NCI-H524 treated with DMSO at 0.1 percent for 48 hours (cell line): ENCODE results near the gene ATRNL1.
"Not testable (repeated sequence)": the region's sequence is repeated elsewhere in the genome, so short reads cannot be mapped to it uniquely, and the experiment has no call there.

Experiments used
- DNase-seq: peaks from one replicate; lab custom pipeline; 2025; lab: John Stamatoyannopoulos, UW

ATRNL1 gene

DNA sequence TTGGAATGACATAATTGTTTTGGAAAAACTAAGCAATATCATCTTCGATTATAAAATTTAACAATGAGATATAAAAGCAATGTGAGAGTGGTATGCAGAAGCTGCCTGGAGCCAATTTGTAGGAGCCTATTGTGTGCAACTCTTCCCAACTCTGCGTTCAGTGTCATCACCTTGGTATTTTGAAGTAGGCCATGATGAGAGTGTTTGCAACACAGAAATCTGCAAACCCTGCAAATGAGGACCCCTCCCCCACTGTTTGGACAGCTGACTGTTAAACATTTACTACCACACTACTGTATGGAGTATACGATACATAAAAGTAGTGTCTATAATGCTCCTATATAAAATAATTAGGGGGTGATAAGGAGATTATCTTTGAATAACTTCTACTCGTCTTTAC, 531.3 kb downstream of the ATRNL1 start:
- DNase-seq: no peak

DNA sequence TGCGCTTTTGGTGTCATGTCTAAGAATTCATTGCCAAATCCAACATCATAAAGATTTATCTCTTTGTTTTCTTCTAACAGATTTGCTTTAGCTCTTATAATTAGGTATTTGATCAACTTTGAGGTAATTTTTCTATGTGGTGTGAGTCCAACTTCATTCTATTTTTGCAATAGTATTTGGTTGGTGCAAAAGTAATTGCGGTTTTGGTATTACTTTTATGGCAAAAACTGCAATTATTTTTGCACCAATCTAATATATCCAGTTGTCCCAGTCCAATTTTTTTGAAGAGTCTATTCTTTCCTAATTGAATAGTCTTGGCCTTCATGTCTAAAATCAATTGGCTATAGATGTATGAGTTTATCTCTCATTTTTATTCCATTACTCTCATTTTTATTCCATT, 535.5 kb downstream of the ATRNL1 start:
- DNase-seq: no peak

GRCh38 chr10:115638246-115638645, 545.1 kb downstream of the ATRNL1 start:
- no peak for DNase-seq

DNA sequence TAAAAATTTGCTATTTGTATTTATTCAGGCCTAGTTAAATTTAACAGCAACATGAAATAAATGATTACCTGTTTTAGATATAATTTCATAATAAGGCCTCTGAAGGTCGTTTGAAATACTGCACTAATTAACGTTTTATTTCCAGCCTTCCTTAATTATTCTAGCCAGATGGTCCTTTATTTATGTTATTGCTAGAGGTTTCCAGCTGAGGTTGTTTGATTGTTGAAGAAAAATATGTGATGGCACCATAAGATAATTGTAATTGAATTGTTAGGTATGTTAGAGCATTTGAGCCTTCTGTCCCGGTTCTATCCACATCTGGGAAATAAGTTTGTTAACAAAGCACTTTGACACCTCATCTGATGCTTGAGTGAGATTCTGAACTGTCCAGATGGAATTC, 556.1 kb downstream of the ATRNL1 start:
- peak; percentile 3 for DNase-seq

GRCh38 chr10:115653473-115653872, 560.3 kb downstream of the ATRNL1 start:
- no peak for DNase-seq

GRCh38 chr10:115654961-115655360, 561.8 kb downstream of the ATRNL1 start:
- DNase-seq: no peak

GRCh38 chr10:115657161-115657860, 564.1 kb downstream of the ATRNL1 start:
- no peak for DNase-seq

- no peak for DNase-seq
These were observed 566.5 kb downstream of the ATRNL1 start for GRCh38 chr10:115659616-115660015.

DNA sequence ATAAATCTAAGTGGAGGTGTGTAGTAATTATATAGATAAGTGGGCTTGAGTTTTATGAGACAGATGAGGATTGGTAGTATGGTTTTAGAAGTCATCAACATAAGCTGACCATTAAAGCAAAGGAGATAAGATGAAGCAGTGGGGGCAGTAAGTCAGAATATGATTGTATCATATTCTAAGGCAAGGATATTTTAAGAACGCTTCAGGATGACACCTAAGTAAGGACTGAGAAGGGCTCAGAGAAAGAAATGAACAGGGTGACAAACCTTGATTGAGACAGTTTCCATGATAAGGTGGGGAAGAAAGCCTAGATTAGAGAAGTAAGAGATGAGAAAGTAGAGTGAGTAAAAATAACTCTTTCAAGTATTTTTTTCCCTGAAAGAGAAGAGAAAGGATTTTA, 567.2 kb downstream of the ATRNL1 start:
- DNase-seq: no peak

DNA sequence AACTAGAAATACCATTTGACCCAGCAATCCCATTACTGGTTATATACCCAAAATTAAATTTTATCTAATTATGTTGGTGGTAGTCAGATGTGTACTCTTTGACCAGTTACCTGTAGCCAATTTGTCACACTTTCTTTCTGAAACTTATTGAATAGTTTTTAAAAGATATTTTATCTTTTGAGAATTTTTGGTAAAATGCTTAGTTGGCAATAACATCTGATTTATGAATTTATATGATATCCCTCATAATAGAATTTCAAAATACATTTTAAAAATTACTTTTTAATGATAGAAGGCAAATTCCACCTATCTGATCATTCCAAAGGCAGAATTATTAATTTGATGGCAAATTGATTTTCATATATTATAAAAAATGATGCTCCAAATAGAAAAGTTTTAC, 569.3 kb downstream of the ATRNL1 start:
- DNase-seq: no peak

DNA sequence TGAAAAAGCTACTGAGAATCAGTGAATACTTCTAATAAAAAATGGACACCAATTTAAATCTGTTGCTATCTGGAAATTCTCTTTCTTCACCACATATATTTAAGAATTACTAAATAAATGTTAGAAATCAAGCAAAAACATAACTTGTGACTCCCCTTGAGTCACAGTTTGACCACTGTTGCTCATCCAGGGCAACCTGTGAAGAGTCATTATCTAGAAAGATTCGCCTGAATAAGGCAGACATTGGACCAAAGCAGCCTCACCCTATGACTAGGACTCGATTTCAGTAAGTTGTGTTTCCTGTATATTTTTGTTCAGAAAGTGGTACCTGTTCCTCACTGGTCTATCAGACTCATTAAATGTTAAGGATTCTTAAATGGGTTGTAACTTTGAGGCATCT, 572.4 kb downstream of the ATRNL1 start:
- no peak for DNase-seq

DNA sequence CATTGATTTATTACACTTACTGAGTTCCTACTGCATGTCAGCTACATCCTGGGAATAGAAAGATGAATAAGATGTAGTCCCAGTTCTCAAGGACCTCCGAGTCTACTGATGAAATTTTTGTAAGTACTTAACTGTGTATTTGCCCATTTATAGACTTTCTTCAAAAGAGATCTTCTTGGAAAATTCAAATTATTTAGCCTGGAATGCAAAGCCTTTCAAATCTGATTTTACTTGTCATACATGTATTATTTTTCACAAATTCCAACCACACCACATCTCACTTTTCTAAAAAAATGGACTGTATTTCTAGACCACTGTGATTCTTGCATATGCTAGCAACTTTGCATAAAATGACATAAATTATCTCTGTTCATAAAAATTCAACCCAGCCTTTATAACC, 581.3 kb downstream of the ATRNL1 start:
- DNase-seq: no peak

- DNase-seq: peak; percentile 12
These were observed 603.6 kb downstream of the ATRNL1 start for GRCh38 chr10:115696747-115697146.

GRCh38 chr10:115706026-115706425, 612.9 kb downstream of the ATRNL1 start:
- no peak for DNase-seq

DNA sequence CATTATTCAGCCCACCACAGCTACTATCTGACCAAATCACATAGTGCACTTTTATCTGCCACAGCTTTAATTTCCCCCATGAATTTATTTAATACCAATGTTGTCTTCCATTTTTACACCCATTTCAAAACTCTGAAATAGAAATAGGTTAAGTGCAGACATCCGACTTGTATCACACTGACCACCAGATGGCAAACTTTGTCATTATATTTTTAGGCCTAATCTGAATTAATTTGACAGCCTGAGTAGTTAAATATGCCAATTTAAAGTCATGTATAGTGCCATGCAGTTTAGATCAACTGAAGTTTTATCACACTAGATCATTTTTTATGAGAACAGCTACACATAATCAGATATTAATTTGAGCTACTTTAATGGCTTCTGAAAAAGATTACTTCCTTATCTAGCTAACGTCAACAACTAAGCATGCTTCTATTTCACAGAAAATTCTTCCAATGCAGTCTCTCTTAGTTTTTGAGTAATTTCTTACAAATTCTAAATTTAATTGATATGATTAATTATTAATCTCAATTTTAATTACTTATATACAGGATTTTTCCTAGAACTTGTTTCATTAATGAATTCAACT, 613.4 kb downstream of the ATRNL1 start:
- DNase-seq: no peak

GRCh38 chr10:115710136-115710535, 617.0 kb downstream of the ATRNL1 start:
- DNase-seq: no peak

DNA sequence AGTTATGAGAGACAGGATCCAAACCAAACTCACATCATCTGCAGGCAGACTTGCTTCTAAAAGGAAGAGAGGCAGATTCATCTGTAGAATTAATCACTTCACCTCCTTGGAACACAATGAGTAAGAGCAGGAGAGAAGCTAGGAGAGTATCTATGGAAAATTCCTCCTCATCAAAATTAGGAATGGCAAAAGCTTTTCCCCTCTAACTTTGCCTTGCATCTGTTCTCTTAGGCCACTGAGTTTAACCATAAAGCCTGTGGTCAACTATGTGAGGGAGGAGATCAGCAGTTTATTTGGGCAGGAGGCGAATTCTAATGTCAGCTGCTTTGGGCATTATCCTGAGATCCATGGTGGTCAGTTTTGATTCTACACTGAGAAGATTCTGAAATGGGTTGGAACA, 618.1 kb downstream of the ATRNL1 start:
- DNase-seq: no peak

DNA sequence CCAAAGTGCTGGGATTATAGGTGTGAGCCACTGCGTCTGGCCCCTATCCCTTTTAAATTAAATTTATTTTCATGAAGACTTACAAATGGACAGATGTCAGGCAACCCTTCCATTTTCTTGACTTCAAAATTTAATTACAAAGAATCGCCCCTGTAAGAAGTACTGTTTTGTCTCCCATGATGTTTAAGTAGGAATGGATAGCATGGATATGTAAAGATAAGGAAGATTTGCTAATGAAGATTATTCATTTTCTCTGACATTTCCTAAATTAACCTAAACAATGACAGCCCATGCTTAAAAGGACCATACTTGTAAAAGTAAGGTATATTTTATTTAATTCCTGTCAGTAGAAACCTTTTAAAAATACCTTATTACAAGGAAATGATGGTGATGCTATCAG, 627.0 kb downstream of the ATRNL1 start:
- no peak for DNase-seq

DNA sequence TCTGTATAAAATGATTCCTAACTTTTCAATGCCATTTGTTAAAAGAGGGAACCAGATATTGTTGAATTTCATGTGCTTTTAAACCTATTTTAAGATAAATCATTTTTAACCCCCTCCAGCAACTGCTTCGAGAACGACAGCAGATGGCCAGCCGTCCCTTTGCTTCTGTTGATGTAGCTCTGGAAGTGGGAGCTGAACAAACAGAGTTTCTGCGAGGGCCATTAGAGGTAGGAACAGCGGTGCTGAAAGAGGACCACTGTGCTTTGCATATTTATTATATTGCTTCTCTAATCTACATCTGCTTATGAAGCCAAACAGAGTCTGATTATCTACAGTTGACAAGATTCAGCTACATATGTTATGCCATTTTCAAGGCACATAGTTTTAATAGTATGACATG, 634.0 kb downstream of the ATRNL1 start:
- DNase-seq: no peak

- no peak for DNase-seq
These were observed 650.9 kb downstream of the ATRNL1 start for GRCh38 chr10:115744089-115744488.

DNA sequence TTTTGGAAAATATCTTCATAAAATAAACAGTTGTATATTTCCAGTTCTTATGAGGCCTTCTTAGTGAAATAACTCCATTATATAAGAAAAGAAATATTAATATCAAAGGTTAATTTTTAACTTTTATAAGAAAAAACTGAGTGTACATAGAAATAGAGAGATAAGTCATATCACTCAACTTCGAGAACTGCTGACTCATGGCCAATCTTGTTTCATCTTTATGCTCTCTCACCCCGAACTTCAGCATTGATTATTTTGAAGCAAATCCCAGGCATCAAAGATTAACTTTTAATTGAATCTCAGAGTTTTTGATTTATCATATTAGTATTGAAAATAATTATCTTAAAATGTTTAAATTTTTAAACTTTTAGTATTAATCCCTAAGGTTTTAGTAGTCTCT, 652.8 kb downstream of the ATRNL1 start:
- DNase-seq: no peak

GRCh38 chr10:115747811-115748210, 654.6 kb downstream of the ATRNL1 start:
- no peak for DNase-seq

DNA sequence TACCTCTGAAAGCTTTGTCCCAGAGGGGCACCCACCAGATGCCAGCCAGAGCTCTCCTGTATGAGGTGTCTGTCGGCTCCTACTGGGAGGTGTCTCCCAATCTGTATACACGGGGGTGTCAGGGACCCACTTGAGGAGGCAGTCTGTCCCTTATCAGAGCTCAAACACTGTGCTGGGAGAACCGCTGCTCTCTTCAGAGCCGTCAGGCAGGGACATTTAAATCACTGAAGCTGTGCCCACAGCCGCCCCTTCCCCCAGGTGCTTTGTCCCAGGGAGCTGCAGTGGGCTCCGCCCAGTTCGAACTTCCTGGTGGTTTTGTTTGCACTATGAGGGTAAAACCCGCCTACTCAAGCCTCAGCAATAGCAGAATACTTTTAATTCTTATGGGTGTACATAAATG, 665.3 kb downstream of the ATRNL1 start:
- DNase-seq: not testable (repeated sequence)

DNA sequence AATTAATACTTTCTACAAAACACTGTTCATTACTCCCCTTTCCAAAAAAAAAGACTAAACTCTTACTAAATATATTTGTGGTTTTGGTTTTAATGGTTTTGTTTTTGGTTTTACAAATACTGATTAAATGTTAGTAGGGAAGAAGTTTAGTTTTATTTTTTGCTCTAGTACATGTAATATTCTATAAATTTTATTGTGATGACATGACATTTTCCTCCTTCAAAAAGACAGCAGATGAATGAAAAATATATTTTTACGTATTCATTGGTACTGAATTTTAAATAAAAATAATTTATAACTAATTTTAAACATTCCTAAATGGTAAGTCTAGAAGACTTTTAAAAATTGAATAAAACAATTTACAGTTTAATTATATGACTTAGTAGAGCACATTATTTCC, 667.0 kb downstream of the ATRNL1 start:
- DNase-seq: no peak
